Keratinocyte (primary cell): Measurements from ENCODE around the gene FAM185A. TPM values are rescaled to one million over a fixed set of nuclear protein-coding genes. Genes with fewer than 3 reads are reported as not detected.

ENCODE experiments used
- DNase-seq: peaks from one replicate; pipeline ENCODE4 v3.0.0-alpha.2; 2011; ENCODE audit warnings: low read depth, missing footprints, low spot score
- FAIRE-seq: peaks from 2 replicates; lab custom pipeline; 2011; peaks lifted over from hg19 to GRCh38; lab: Jason Lieb, UNC
- H2AFZ ChIP-seq: 2 replicates; pipeline ENCODE4 v1.6.0; 2012; ENCODE audit warnings: low read length, control low read depth, inconsistent platforms; ENCODE audit not compliant: control insufficient read depth
- H3K27ac ChIP-seq: 2 replicates; pipeline ENCODE4 v1.5.1; 2011; ENCODE audit warnings: low read length; ENCODE audit not compliant: control insufficient read depth, insufficient read depth
- H3K27me3 ChIP-seq: 3 replicates; pipeline ENCODE4 v1.6.0; 2011; ENCODE audit warnings: low read length; ENCODE audit not compliant: control insufficient read depth, insufficient read depth; ENCODE audit errors: extremely low read depth
- H3K36me3 ChIP-seq, 2 experiments: 2 replicates in 1 of 2; 3 replicates in 1 of 2; pipeline ENCODE4 v1.5.1; 2011; ENCODE audit warnings: low read length in 2 of 2, mild to moderate bottlenecking in 1 of 2; ENCODE audit not compliant: control insufficient read depth in 2 of 2, insufficient read depth in 2 of 2; ENCODE audit errors: extremely low read depth in 1 of 2
- H3K4me1 ChIP-seq: 3 replicates; pipeline ENCODE4 v1.5.1; 2011; ENCODE audit warnings: low read length; ENCODE audit not compliant: control insufficient read depth, insufficient read depth; ENCODE audit errors: extremely low read depth
- H3K4me2 ChIP-seq: 3 replicates; pipeline ENCODE4 v1.6.0; 2011; ENCODE audit warnings: low read depth, low read length; ENCODE audit not compliant: control insufficient read depth, insufficient read depth; ENCODE audit errors: extremely low read depth
- H3K4me3 ChIP-seq, 3 experiments: fragments of 200-600 bp in 1 of 3; sonication (generic) in 1 of 3; 2 replicates in 2 of 3; 3 replicates in 1 of 3; pipeline ENCODE4 v1.5.1; 2011 to 2016; ENCODE audit warnings: low read length in 3 of 3, mild to moderate bottlenecking in 3 of 3, control low read depth in 2 of 3, inconsistent platforms in 1 of 3, low read depth in 1 of 3, mixed read lengths in 1 of 3, mixed run types in 1 of 3, moderate library complexity in 1 of 3; ENCODE audit not compliant: control insufficient read depth in 2 of 3, insufficient read depth in 2 of 3; ENCODE audit errors: extremely low read depth in 1 of 3
- H3K79me2 ChIP-seq: 2 replicates; pipeline ENCODE4 v1.6.0; 2012; ENCODE audit warnings: low read length; ENCODE audit not compliant: control insufficient read depth, insufficient read depth
- H3K9ac ChIP-seq: 3 replicates; pipeline ENCODE4 v1.6.0; 2011; ENCODE audit warnings: low read length; ENCODE audit not compliant: control insufficient read depth, insufficient read depth; ENCODE audit errors: extremely low read depth
- H3K9me1 ChIP-seq: 3 replicates; pipeline ENCODE4 v1.6.0; 2011; ENCODE audit warnings: low read length; ENCODE audit not compliant: control insufficient read depth, insufficient read depth; ENCODE audit errors: extremely low read depth
- H3K9me3 ChIP-seq: 2 replicates; pipeline ENCODE4 v1.5.1; 2012; ENCODE audit warnings: low read depth, low read length; ENCODE audit not compliant: control insufficient read depth
- H4K20me1 ChIP-seq: 3 replicates; pipeline ENCODE4 v1.6.0; 2011; ENCODE audit warnings: low read length; ENCODE audit not compliant: control insufficient read depth, insufficient read depth; ENCODE audit errors: extremely low read depth
- EZH2 ChIP-seq: IDR thresholded peaks from one replicate; pipeline ENCODE4 v1.6.1; 2012; ENCODE audit warnings: inconsistent platforms, mild to moderate bottlenecking, low read length, moderate library complexity
- dilution Hi-C: fragments of 300-500 bp; cut with MboI; formaldehyde crosslinking; loops from one replicate; pipeline ENCODE4 v1.7.0; 2020; ENCODE audit warnings: low sequenced_read_pairs; ENCODE audit not compliant: extremely low pct_ligation_motif_present
- polyA plus RNA-seq, 5 experiments: library from polyadenylated mRNA; depleted of rRNA in 3 of 5; stranded (reverse) in 3 of 5; stranded (forward) in 1 of 5; unstranded in 1 of 5; fragments of >200 nt; gene quantifications; 1 replicate in 1 of 5; 2 replicates in 3 of 5; 3 replicates in 1 of 5; pipeline versions ENCODE4 v1.2.1 to v1.2.3, GENCODE V29; 2011 to 2012; ENCODE audit warnings: missing spikeins in 2 of 5, low read depth in 1 of 5, low replicate concordance in 1 of 5
- TF ChIP-seq, protein P1 (sequence below), 3 experiments: IDR thresholded peaks in 1 of 3; conservative IDR thresholded peaks in 1 of 3; optimal IDR thresholded peaks in 1 of 3; 2 replicates in 2 of 3; 3 replicates in 1 of 3; pipeline versions ENCODE3 to v1.5.1; 2011; ENCODE audit warnings: low read length in 3 of 3, mild to moderate bottlenecking in 3 of 3, moderate library complexity in 2 of 3, control low read depth in 1 of 3, inconsistent platforms in 1 of 3; ENCODE audit not compliant: insufficient read depth in 2 of 3; ENCODE audit errors: extremely low read depth in 1 of 3

FAM185A gene
- polyA plus RNA-seq, 1 donor (not counting 4 experiments of a cell fraction or from before 2014, with no cell fraction given) = 7.3 TPM

GRCh38 chr7:102834466-102834865, 85.7 kb downstream of the FAM185A start:
- DNase-seq = no peak
- TF ChIP-seq, protein P1, sequence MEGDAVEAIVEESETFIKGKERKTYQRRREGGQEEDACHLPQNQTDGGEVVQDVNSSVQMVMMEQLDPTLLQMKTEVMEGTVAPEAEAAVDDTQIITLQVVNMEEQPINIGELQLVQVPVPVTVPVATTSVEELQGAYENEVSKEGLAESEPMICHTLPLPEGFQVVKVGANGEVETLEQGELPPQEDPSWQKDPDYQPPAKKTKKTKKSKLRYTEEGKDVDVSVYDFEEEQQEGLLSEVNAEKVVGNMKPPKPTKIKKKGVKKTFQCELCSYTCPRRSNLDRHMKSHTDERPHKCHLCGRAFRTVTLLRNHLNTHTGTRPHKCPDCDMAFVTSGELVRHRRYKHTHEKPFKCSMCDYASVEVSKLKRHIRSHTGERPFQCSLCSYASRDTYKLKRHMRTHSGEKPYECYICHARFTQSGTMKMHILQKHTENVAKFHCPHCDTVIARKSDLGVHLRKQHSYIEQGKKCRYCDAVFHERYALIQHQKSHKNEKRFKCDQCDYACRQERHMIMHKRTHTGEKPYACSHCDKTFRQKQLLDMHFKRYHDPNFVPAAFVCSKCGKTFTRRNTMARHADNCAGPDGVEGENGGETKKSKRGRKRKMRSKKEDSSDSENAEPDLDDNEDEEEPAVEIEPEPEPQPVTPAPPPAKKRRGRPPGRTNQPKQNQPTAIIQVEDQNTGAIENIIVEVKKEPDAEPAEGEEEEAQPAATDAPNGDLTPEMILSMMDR (optimal IDR thresholded peaks at IDR 0.05 in 1 of 3, IDR thresholded peaks at IDR 0.05 in 1 of 3, conservative IDR thresholded peaks at IDR 0.05 in 1 of 3; ENCODE audit: extremely low read depth in 1 of 3, insufficient read depth in 2 of 3, low read length in 3 of 3) = no peak
- no peak for TF ChIP-seq EZH2

DNA sequence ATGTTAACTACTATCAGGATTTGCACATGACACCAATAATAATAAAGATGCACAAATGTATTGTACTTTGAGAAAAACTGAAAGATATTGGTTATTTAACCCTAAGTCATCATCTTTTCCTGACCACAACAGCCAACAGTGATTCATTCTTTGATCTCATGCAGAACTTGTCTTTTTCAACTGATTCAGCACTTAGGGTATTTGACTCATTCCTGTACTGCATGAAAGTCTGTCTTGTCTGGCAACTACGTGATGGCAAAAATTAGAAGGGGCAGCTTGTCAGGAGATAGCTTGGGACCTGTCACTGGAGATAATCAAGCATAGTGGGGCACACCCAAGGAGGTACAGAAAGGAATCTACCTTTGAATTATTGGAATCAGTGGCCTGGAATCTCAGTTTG, 86.2 kb downstream of the FAM185A start:
- peak overlapping the region; percentile 39 for H3K27ac ChIP-seq
- H3K9ac ChIP-seq = no peak overlapping the region
- peaks cover 0 to under 1% of the 10 kb centered on the region in 2 experiments for H3K36me3 ChIP-seq
- H4K20me1 ChIP-seq = no peaks in the 10 kb centered on the region
- peak overlapping the region; percentile 65 for H3K4me2 ChIP-seq
- no peak overlapping the region for H3K4me3 ChIP-seq
- no peaks in the 10 kb centered on the region for H3K79me2 ChIP-seq
- peaks cover 25% of the 10 kb centered on the region for H3K4me1 ChIP-seq
- TF ChIP-seq EZH2 = no peak
- dilution Hi-C loops = no loop called here
- H3K9me1 ChIP-seq = no peaks in the 10 kb centered on the region
- no peaks in the 10 kb centered on the region for H3K9me3 ChIP-seq
- no peaks in the 10 kb centered on the region for H3K27me3 ChIP-seq
- FAIRE-seq (peak; percentile 97), DNase-seq (peak; percentile 74)
- no peak overlapping the region for H2AFZ ChIP-seq

More at GRCh38 chr7:102834466-102834865, 85.7 kb downstream of the FAM185A start:
- FAIRE-seq = no peak
- no peaks in the 10 kb centered on the region for H3K79me2 ChIP-seq
- peaks cover 0 to 3% of the 10 kb centered on the region in 2 experiments for H3K36me3 ChIP-seq
- H3K27ac ChIP-seq = peak overlapping the region; percentile 39
- H3K27me3 ChIP-seq = no peaks in the 10 kb centered on the region
- no peaks in the 10 kb centered on the region for H4K20me1 ChIP-seq
- H2AFZ ChIP-seq = no peak overlapping the region
- peaks cover 25% of the 10 kb centered on the region for H3K4me1 ChIP-seq
- H3K9me3 ChIP-seq = no peaks in the 10 kb centered on the region
- dilution Hi-C loops = no loop called here
- H3K4me3 ChIP-seq = no peak overlapping the region
- H3K4me2 ChIP-seq = peak overlapping the region; percentile 9
- H3K9me1 ChIP-seq = no peaks in the 10 kb centered on the region
- no peak overlapping the region for H3K9ac ChIP-seq
